SIG-M5 (cell line): ENCODE results near the gene KRTAP20-2.

Source experiments
- DNase-seq: peaks from one replicate; lab custom pipeline; 2025; lab: John Stamatoyannopoulos, UW

KRTAP20-2 gene

DNA sequence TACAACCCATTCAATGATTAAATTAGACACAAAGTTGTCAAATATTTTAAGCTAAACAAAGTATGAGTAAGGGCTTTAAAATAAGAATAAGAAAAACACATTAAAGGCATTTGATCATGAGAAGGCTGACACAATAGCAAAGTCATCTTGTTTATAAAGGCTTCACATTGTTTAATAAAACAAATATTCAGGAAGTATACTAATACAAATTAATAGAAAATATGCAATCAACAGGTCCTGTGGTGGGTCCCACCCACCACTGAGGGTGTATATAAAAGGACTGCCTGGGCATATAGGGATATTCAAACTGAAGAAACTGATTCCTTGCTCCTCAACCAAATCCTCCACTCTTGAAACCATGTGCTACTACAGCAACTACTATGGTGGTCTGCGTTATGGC, at the start of gene KRTAP20-2:
TSS of gene KRTAP20-2 (plus strand) at position 301 of the 400 bp plus-strand sequence. CDS start at position 359, 58 bp downstream.
- no peak for DNase-seq

DNA sequence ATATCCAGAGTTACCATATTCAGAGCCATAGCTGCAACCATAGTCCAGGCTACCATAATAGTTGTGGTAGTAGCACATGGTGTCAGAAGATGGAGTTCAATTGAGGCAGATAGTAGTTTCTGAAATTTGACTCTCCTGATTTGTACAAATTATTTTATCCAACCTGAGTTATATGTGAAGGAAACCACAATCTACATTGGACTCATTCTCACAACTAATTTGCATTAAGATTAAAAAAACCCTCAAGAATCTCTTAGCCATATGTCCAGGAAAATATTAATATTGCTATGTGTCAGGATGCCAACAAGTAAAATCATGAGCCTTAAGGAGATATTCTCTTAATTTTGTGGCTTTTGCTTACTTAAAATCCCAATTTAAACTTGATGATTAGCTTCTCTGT, 44.7 kb upstream of the KRTAP20-2 start, which contains the start of gene KRTAP22-2:
TSS of gene KRTAP22-2 (minus strand) at position 101 of the 400 bp plus-strand sequence.
- no peak for DNase-seq

DNA sequence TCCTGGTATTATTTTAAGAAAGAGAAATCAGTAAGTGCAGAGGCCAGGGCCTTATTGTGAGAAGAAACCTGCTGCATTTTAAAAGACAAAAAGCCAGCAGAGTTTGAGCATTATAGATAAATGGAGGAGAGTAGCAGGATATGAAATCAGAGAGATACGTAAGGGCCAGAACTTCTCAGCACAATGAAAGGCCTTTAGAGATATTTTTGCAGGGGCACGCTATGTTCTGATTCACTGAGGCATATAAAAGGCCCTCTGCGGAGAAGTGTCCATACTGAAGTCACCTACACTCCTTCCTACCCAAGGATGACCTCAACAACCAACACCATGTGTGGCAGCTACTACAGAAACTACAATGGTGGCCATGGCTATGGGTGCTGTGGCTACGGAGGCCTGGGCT, 42.9 kb upstream of the KRTAP20-2 start, which contains the start of gene KRTAP6-3:
TSS of gene KRTAP6-3 (plus strand) at position 301 of the 400 bp plus-strand sequence. CDS start at position 307, 6 bp downstream.
- no peak for DNase-seq

DNA sequence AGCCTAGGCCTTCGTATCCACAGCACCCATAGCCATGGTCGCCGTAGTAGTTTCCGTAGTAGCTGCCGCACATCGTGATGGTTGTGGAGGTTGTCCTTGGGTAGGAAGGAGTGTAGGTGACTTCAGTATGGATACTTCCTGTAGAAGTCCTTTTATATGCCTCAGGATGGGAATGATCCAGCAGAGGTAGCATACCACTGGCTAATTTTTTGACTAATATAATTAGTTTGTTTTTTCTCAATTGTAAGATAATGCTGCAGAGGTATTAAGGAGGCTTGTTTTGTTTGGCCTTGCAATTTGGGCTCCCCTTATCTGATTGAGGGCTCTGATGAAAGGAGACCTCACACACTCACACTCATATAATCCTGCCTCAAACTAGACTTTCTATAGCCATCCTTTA, 36.2 kb upstream of the KRTAP20-2 start, which contains the start of gene KRTAP6-2:
TSS of gene KRTAP6-2 (minus strand) at position 101 of the 400 bp plus-strand sequence. CDS start at position 73, 28 bp downstream.
- no peak for DNase-seq

DNA sequence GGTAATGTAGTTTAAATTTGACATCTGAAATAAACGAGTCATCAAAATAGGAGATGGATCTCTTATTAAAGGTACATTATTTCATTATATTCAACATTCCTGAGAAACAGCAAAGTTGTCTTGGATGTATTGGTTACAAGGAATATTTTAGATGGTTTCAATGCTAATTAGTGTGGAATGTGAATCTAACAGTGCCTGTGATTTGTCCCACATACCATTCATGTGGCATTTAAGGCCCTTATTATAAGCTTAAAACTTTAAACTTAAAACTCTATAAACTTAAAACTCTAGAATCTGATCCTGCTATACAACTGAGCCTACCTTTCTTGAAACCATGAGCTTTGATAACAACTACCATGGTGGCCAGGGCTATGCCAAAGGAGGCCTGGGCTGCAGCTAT, 34.2 kb upstream of the KRTAP20-2 start, which contains the start of gene KRTAP22-1:
TSS of gene KRTAP22-1 (plus strand) at position 301 of the 400 bp plus-strand sequence.
- no peak for DNase-seq

DNA sequence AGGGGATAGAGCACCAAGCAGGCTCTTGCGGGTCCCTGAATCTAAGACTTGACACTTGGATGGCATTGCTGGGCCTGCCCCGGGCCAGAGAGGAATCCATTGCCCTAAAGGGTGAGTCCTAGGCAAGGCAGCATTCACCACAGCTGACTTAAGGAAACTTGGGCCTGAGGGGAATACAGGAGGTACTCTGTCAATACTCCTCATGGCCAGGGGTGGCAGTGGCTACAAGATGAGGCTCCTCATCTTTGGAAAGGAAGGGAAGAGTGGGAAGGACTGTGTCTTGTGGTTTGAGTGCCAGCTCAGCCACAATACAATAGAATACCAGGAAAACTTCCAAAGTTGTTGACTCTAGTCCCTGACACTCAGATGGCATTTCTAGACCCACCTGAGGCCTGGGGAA, 29.0 kb upstream of the KRTAP20-2 start:
- no peak for DNase-seq

DNA sequence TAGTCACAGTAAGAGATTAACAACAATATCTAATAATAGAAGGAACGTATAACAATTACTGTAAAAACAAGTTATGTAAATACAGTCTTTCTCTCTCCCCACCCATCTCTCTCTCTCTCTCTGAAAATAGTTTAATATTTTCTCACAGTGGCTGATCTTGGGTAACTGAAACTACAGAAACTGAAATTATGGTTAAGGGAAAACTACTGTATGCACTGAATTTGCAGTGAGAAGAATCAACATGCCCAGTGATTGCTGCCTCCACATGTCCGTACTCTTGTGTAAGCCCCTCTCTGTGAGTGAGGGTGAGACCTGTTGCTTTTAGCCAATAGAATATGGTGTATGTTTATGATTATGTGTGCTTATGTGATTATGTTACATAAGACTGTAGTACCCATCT, 22.9 kb upstream of the KRTAP20-2 start:
- DNase-seq: no peak

DNA sequence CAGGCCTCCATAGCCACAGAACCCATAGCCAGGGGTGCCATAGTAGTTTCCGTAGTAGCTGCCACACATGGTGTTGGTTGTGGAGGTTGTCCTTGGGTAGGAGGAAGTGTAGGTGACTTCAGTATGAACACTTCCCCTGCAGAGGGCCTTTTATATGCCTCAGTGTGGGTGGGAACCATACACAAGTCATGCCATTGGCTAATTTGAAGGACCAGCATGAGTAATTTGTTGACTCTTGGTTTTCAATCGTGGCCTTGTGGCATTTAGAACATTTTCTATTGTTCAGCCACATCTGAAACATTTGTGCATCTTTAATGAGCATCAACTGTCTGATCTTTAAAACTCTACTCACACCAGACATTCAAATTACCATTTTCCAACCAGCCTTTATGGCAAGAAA, 21.2 kb upstream of the KRTAP20-2 start, which contains the start of gene KRTAP6-1:
TSS of gene KRTAP6-1 (minus strand) at position 95 of the 400 bp plus-strand sequence. CDS start at position 69, 26 bp downstream.
- no peak for DNase-seq

DNA sequence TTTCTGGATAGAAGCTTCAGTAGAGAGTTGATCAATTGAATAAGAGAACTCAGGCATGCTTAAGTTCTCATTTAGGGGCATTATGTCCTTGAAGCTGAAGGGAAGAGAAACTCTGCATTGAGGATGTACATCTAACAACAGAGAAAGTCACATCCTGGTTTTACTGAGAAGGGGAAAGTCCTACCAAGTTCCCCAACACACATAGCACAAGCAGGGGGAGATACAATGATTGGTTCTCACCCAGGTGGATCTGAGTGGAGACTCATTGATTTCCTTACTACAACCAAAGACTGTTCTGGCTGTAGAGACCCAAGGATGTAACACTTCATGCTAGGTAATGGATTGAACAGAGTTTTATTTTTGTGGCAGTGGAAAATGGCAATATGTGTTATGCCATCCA, 19.8 kb upstream of the KRTAP20-2 start:
- DNase-seq: no peak

DNA sequence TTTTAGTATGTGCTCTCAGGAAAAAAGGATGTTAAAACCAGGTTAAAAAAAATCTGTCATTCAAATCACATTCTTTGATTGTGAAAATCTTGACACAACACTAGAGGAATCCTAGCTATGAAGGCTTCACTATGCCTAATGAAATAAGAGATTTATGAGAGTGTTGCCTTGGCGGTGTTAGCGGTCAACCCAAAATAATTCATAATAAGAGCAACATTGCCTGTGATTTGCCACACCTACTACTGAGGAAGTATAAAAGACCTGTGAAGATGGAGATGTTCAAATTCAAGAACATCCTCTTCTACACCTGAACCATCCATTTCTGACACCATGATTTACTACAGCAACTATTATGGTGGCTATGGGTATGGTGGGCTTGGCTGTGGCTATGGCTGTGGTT, 18.9 kb upstream of the KRTAP20-2 start, which contains the start of gene KRTAP20-1:
TSS of gene KRTAP20-1 (plus strand) at position 301 of the 400 bp plus-strand sequence. CDS start at position 331, 30 bp downstream.
- DNase-seq: no peak

DNA sequence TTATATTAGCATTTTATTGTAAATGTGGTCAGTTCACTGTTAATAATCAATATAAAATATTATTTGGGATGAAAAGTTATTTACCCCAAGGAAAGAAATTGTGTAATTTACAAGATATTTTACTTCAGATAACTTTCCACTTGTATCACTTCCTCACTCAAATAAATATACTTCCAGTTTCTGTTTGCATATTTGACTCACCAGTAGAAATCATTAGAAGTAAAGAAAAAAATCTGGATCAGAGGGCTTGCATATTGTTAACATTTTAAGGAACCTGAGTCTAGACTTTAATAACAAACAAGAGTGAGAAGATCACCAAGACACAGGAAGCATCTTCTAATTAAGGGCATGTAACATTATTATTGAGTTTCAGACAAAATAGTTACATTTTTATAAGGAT, 14.9 kb upstream of the KRTAP20-2 start:
- DNase-seq: no peak

DNA sequence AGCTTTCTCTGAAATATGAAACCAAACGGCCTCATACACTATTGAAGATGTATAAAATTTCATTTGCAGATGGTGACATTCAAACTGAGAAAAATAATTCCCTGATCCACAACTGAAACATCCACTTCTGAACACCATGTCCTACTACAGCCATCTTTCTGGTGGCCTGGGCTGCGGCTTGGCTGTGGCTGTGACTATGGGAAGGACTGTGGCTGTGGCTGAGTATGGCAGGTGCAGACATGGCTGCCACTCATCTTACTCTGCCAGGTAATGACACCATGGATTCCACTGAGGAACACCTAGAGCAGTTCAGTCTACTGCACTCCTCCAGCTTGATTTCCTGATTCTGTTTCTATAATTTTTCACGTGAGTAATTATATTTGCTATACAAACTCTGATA, 14.5 kb upstream of the KRTAP20-2 start, which contains the start of gene KRTAP20-4:
TSS of gene KRTAP20-4 (plus strand) at position 106 of the 400 bp plus-strand sequence.
- no peak for DNase-seq

DNA sequence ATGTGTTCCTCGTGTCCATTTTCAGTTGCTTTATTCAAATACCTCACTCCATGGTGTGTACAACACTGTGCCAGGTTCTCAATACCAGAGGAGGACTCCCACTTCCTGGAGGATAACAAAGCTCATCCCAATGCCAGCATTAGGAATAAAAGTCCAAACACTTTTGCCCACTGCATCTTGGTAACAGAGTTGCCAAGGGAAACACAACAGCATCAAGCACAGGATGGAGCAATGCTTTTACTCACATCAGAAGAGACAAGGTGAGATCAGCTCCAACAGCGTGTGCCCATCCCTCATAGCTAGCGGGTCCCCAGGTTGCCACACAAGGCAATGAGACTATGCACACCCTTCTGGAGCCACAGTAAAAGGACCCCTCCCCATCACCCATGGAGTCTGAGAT, 11.6 kb upstream of the KRTAP20-2 start:
- no peak for DNase-seq

DNA sequence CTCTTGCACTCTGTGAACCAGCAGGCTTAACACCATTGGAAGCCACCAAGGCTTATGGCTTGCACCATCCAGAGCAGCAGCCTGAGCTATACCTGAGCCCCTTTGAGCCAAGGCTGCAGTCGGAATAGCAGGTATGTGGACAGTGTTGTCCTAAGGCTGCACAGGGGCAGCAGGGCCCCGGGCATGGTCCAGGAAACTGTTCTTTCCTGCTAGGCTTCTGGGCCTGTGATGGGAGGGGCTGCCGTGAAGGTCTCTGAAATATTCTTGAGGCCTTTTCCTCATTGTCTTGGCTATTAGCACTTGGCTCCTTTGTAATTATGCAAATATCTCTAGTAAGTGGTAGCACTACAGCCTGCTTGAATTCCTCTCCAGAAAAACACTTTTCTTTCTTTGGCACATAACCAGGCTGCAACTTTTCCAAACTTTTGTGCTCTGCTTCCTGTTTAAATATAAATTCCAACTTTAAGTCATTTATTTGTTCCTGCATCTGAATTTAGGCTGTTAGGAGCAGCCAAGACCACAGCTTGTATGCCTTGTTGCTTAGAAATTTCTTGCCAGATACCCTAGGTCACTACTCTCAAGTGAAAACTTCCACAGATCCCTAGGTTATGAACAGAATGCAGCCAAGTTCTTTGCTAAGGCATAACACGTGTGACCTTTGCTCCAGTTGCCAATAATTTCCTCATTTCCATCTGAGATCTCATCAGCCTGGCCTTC, 9.4 kb upstream of the KRTAP20-2 start:
- no peak for DNase-seq

DNA sequence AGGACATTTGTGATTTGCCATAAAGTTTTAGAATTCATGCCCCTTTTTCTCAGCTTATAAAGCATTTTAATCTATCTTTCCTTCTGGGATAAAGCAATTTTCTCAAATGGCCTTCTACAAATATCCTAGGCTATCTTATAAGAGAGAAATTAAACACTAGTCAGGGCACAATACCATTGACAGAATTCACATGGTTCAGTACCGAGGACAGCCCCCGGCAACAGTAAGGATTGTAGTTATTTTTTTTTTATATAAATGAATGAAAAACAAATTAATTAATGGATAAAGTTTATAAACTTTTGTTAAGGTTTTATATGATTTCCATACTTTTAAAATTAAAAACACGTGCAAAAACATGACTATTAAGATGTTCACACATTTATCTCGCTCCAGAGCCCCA, 6.9 kb upstream of the KRTAP20-2 start:
- no peak for DNase-seq

DNA sequence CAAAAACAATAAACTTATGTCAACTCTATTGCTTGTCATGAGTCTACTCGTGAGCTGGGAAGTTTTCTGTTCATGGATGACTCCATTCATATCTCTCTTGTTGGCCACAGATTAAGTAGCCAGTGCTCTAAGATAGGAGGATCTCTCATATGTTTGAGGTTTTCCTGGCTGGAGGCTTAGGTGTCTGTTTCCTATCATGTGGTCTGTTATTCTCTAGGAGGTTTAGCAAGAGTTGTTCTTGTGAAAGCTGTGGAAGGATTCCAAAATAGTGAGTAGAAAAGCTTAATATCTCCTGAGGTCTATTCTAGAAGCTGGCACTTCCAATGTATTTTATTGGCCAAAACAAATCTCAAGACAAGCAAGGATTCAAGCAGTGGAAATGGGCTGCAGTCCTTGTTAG, 5.8 kb upstream of the KRTAP20-2 start:
- no peak for DNase-seq

DNA sequence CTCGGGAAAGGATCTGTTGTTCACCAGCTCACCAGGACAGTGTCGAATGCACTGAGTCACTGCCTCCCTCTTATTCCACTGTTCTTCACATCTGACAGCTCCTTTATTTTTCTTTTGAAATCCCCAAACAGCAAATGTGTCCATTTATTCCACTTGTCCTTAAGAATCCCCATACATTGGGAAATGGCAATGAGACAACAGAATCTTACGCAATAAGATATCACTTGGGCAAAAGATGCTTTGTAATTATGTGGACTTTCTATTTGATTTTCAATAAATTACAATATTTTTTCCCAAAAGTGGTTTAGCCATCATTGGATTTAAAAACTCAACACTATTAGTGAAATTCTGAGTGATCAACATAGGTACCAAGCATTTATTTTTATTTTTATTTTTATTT, 3.7 kb downstream of the KRTAP20-2 start:
- DNase-seq: no peak

DNA sequence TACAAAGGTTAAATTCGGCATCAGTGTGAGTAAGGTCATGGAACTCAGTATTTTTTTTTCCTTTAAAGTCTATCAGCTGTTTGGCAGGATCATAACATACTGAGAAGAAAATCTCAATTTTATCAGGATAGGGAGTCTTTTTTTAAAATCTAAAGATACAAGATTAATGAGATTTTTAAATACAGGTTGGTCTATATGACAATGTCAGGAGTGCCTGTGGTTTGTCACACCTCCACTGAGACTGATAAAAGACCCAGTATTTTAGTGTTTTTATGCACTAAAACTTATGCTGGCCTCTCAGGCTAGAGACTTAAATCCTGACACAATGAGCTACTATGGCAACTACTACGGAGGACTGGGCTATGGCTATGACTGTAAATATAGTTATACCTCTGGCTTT, 7.6 kb downstream of the KRTAP20-2 start, which contains the start of gene KRTAP20-3:
TSS of gene KRTAP20-3 (plus strand) at position 301 of the 400 bp plus-strand sequence.
- no peak for DNase-seq

DNA sequence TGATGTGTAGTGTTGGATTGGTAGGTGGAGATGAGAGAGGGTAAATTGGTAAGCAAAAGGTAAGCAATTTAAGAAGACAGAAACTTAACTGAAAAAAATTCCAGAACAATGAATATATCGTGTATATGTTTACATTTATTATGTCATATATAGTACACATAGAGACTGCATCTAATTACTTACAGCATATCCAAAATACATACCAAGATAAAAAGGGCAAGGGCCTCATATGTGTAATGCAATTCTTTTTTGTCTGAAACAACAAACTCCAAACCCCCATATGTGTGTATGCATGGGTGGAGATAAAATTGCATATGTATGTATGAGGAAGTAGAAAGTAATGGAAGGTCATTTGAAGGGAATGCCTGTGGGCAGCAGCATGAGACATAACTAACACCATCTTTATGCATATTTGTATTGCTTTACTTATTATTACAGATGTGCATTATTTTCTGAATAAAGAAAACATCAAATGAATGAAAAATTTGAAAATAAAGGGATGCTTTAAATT, 12.0 kb downstream of the KRTAP20-2 start:
- no peak for DNase-seq

DNA sequence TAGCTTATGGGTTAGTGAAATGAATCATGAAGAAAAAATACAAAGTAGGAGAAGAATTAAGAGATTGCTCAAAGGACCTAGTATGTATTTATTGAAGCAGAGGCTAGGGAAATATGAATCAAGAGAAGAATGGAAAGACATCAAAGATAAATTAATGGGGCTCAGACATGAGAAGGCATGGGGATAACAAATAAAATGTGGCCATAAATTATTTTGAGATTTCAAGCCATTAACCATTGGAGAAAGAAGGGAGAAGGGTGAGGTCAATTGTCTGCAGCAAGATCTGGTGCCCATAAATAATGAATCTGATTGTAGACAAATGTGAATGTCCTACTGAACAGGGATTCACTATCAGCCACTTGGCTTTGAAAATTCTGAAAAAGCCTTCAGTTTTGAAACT, 17.9 kb downstream of the KRTAP20-2 start:
- DNase-seq: no peak

DNA sequence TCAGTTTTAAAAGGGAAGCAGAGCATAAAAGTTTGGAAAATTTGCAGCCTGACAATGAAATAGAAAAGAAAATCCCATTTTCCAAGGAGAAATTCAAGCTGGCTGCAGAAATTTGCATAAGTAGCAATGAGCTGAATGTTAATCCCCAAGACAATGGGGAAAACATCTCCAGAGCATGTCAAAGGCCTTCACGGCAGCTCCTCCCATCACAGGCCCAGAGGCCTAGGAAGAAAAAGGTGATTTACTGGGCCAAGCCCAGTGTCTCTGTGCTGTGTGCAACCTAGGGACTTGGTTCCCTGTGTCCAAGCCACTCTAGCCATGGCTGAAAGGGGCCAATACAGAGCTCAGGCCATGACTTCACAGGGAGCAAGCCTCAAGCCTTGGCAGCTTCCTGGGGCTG, 33.8 kb downstream of the KRTAP20-2 start:
- DNase-seq: no peak

DNA sequence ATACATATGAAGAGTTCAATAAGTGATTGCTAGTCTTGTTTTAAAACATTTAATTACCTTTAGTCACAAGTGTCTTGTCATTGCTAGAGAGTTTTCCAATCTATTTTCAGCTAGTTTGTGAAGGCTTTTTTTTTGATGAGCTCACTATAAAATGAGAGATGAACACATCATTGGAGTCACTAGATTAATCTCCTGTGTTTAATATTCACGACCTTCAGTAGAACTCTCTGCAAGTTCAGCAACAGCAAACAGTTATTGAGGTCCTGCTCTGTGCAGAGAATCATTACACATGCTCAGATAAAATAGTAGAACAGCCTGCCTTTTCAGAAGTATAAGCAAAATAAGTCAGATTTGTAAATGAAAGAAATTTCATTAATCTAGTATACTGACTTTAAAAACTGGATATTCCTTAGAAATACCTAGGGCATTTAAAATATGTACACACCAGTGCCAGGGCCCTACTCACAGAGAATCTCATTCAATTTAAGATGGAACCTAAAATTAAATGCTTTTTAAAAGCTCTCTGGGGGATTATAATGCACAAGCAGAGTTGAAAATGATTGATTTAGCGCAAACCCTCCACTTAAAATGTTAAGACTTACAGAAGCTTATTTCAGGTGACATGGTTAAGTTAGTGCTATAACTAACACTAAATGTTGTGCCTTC, 38.1 kb downstream of the KRTAP20-2 start:
- no peak for DNase-seq
